ENCODE results near the gene RAD51AP1. TPM values are rescaled to one million over a fixed set of nuclear protein-coding genes. Genes with fewer than 3 reads are reported as not detected.
"Not testable (repeated sequence)": the region's sequence is repeated elsewhere in the genome, so short reads cannot be mapped to it uniquely, and the experiment has no call there.

RAD51AP1 gene
- total RNA-seq, 1 experiment from 2014 or later, result 59.4 TPM

DNA sequence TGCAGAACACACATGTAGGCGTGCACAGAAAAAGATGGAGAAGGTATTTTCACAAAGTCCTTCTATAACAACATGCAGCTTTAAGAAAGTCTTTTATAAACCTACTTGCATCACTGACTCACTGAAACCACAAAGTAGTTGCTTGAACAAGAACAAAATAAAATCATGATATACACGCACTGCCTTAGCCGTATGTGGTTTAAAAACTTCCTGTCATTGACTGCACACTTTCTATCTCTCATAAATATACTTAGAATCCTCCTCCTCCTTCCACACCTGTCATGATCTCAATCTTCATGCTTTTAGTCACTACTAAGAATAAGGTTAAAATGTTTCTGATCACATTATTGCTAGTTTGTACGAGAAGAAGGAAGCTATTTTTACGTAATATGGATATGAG, 31.8 kb upstream of the RAD51AP1 start:
- Histone ChIP-seq H4K5ac (ENCODE audit: insufficient read length, low read depth, low read length) (no peak overlapping the region), H2BK5ac (ENCODE audit: insufficient read length, low read length) (no peak overlapping the region), H3K14ac (ENCODE audit: insufficient read depth, low read length) (no peak overlapping the region), H3K56ac (ENCODE audit: insufficient read length, low read depth, low read length) (no peak overlapping the region), H3K4ac (ENCODE audit: low read depth, low read length) (no peak overlapping the region), H2BK20ac (ENCODE audit: low read depth, low read length, poor library complexity, severe bottlenecking) (no peak overlapping the region), H3K18ac (ENCODE audit: insufficient read length, low read depth, low read length) (no peak overlapping the region), H3K4me1 (ENCODE audit: insufficient read depth, low read length) (no peaks in the 10 kb centered on the region), H4K91ac (ENCODE audit: insufficient read length, low read depth, low read length) (no peak overlapping the region), H2AK5ac (ENCODE audit: insufficient read length, low read length) (no peak overlapping the region), H4K8ac (replicated peaks; ENCODE audit: insufficient read length, low read depth, low read length) (no peak overlapping the region), H3T11ph (ENCODE audit: low read length) (no peak overlapping the region), H3K23ac (ENCODE audit: insufficient read length, low read depth, low read length) (no peak overlapping the region), H2BK120ac (ENCODE audit: low read depth, low read length, poor library complexity, severe bottlenecking) (no peak overlapping the region), H3K9ac (ENCODE audit: extremely low read depth, insufficient read length, low read length) (no peak overlapping the region), H3K27ac (ENCODE audit: insufficient read length, low read depth, low read length) (no peak overlapping the region), H2BK12ac (ENCODE audit: insufficient read length, low read depth, low read length) (no peak overlapping the region), H2AFZ (ENCODE audit: low read length) (no peak overlapping the region), H3K23me2 (ENCODE audit: insufficient read length, low read depth, low read length, poor library complexity, severe bottlenecking) (no peaks in the 10 kb centered on the region), H4K20me1 (ENCODE audit: control insufficient read depth, insufficient read depth, insufficient read length) (no peaks in the 10 kb centered on the region), H3K4me2 (ENCODE audit: insufficient read depth, insufficient read length, low read length) (no peak overlapping the region), H3K79me2 (ENCODE audit: insufficient read depth, low read length) (no peaks in the 10 kb centered on the region), H2BK15ac (ENCODE audit: low read depth, low read length) (no peak overlapping the region), H3K9me3 (ENCODE audit: control insufficient read depth, low read depth, low read length) (no peaks in the 10 kb centered on the region), H3K79me1 (ENCODE audit: insufficient read depth, low read depth, low read length, poor library complexity, severe bottlenecking) (no peaks in the 10 kb centered on the region), H3K27me3 (ENCODE audit: insufficient read depth, low read length) (no peaks in the 10 kb centered on the region)
- peaks cover 0 to 10% of the 10 kb centered on the region in 2 experiments; a peak in 2 of 4 replicates for H3K4me1 Mint-ChIP-seq
- TF ChIP-seq, protein P1, sequence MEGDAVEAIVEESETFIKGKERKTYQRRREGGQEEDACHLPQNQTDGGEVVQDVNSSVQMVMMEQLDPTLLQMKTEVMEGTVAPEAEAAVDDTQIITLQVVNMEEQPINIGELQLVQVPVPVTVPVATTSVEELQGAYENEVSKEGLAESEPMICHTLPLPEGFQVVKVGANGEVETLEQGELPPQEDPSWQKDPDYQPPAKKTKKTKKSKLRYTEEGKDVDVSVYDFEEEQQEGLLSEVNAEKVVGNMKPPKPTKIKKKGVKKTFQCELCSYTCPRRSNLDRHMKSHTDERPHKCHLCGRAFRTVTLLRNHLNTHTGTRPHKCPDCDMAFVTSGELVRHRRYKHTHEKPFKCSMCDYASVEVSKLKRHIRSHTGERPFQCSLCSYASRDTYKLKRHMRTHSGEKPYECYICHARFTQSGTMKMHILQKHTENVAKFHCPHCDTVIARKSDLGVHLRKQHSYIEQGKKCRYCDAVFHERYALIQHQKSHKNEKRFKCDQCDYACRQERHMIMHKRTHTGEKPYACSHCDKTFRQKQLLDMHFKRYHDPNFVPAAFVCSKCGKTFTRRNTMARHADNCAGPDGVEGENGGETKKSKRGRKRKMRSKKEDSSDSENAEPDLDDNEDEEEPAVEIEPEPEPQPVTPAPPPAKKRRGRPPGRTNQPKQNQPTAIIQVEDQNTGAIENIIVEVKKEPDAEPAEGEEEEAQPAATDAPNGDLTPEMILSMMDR (conservative IDR thresholded peaks at IDR 0.05), result no peak
- H3K27ac Mint-ChIP-seq, result no peak overlapping the region
- H3K9me3 Mint-ChIP-seq, result no peaks in the 10 kb centered on the region
- DNase-seq, result no peak
- peaks cover 2 to 13% (median 11%) of the 10 kb centered on the region in 3 experiments; a peak in 6 of 7 replicates for H3K36me3 Mint-ChIP-seq (ENCODE audit: insufficient read depth in 1 of 3, low read depth in 3 of 3)
- H3K27me3 Mint-ChIP-seq (ENCODE audit: low read depth), result no peaks in the 10 kb centered on the region
- 100% methylated on average over 2 of the region's 5 CpGs for WGBS (ENCODE audit: extremely low coverage, insufficient read length, low lambda C conversion rate)
- H3K4me3 Mint-ChIP-seq, result no peak overlapping the region

- H3K79me2 ChIP-seq (ENCODE audit: insufficient read depth, low read length); H3K9me3 ChIP-seq (ENCODE audit: control insufficient read depth, low read depth, low read length); H2BK120ac ChIP-seq (ENCODE audit: low read depth, low read length, poor library complexity, severe bottlenecking); H3K9ac ChIP-seq (ENCODE audit: extremely low read depth, insufficient read length, low read length); H3K4me1 ChIP-seq (ENCODE audit: insufficient read depth, low read length); H4K8ac ChIP-seq (replicated peaks; ENCODE audit: insufficient read length, low read depth, low read length); DNase-seq; H2AFZ ChIP-seq (ENCODE audit: low read length); H3K36me3 Mint-ChIP-seq (ENCODE audit: insufficient read depth in 1 of 3, low read depth in 3 of 3); H3K18ac ChIP-seq (ENCODE audit: insufficient read length, low read depth, low read length); H3K9me3 Mint-ChIP-seq; H3K27ac ChIP-seq (ENCODE audit: insufficient read length, low read depth, low read length); H3K23me2 ChIP-seq (ENCODE audit: insufficient read length, low read depth, low read length, poor library complexity, severe bottlenecking); H4K5ac ChIP-seq (ENCODE audit: insufficient read length, low read depth, low read length); H3K4me2 ChIP-seq (ENCODE audit: insufficient read depth, insufficient read length, low read length); H2AK5ac ChIP-seq (ENCODE audit: insufficient read length, low read length); H3K56ac ChIP-seq (ENCODE audit: insufficient read length, low read depth, low read length); H3K14ac ChIP-seq (ENCODE audit: insufficient read depth, low read length); H4K20me1 ChIP-seq (ENCODE audit: control insufficient read depth, insufficient read depth, insufficient read length); H3K4me1 Mint-ChIP-seq; H4K91ac ChIP-seq (ENCODE audit: insufficient read length, low read depth, low read length); H3K4ac ChIP-seq (ENCODE audit: low read depth, low read length); H2BK5ac ChIP-seq (ENCODE audit: insufficient read length, low read length); H2BK15ac ChIP-seq (ENCODE audit: low read depth, low read length); H3K79me1 ChIP-seq (ENCODE audit: insufficient read depth, low read depth, low read length, poor library complexity, severe bottlenecking); H3K23ac ChIP-seq (ENCODE audit: insufficient read length, low read depth, low read length); H2BK20ac ChIP-seq (ENCODE audit: low read depth, low read length, poor library complexity, severe bottlenecking); H3K27me3 ChIP-seq (ENCODE audit: insufficient read depth, low read length); H3T11ph ChIP-seq (ENCODE audit: low read length); H3K27me3 Mint-ChIP-seq (ENCODE audit: low read depth); H2BK12ac ChIP-seq (ENCODE audit: insufficient read length, low read depth, low read length): not testable (repeated sequence)
- Mint-ChIP-seq H3K27ac (peak overlapping the region in 2 of 3 experiments; percentile 50 to 66; a peak in 5 of 7 replicates), H3K4me3 (peak overlapping the region; percentile 56 to 75)
- WGBS (ENCODE audit: extremely low coverage, insufficient read length, low lambda C conversion rate), result no CpG with 5 or more reads among the region's 4 CpGs
These were observed 30.2 kb upstream of the RAD51AP1 start for GRCh38 chr12:4508503-4508902.

All from H9 (cell line).